GM06990 (cell line): ENCODE measurements around the gene JPH2.
A peak's percentile ranks its signal among the peaks of the same experiment; 100 is the strongest.

Source experiments
- DNase-seq: peaks from one replicate; pipeline ENCODE4 v3.0.0-alpha.2; 2011; ENCODE audit not compliant: insufficient read length; ENCODE audit errors: extremely low read depth
- H3K27me3 ChIP-seq: replicated peaks from 2 replicates; pipeline ENCODE4 v1.6.0; 2011; ENCODE audit warnings: low read length; ENCODE audit not compliant: control insufficient read depth, insufficient read depth
- H3K36me3 ChIP-seq: 2 replicates; pipeline ENCODE4 v1.5.1; 2011; ENCODE audit warnings: low read length; ENCODE audit not compliant: control insufficient read depth, insufficient read depth
- H3K4me3 ChIP-seq: replicated peaks from 2 replicates; pipeline ENCODE4 v1.5.1; 2011; ENCODE audit warnings: low read depth, mild to moderate bottlenecking, control low read depth, low read length
- TF ChIP-seq, protein P1 (sequence below): IDR thresholded peaks from 2 replicates; pipeline ENCODE4 v1.5.1; 2011; ENCODE audit warnings: low read length, control low read depth, mild to moderate bottlenecking, inconsistent platforms; ENCODE audit not compliant: insufficient read depth, poor library complexity, severe bottlenecking

The JPH2 gene

DNA sequence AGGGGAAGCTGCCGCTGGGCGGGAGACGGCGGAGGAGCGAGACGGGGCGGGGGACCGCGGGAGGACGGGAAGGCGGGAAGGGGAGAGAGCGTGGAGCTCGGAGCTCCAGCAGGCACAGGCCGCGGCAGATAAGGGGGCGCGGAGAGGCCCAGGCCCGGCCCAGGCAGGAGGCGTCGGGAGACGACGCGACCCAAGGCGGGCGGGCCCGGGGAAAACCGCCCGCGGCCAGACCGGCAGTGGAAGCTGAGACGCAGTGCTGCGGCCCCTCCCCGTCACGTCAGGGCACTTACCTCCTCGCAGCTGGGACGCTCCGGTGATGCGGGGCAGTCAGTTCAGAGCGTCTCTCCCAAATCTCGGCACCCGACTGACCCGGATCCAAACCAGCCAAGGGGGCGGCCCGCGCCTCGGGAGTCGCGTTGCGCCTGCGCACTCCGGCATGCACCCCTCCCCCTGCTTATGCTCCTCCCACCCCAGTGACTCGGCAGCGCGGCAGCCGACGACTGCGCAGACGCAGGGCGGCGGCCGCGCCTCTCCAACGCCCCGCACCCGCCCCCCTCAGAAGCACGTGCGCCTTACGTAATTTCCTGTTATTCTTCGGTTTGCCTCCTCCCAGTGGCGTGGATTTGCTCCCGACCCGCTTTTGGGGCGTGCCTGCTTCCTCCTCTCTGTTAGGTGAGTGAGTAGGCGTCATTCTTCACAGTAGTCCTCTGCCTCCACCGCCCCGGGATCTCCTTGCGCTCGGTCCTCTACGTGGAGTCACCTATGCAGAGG lies 23.6 kb upstream of the JPH2 start, which contains the start of gene OSER1:
Gene OSER1 (minus strand): TSS at position 366 of the 771 bp plus-strand sequence. CDS start 3,814 bp downstream, outside the sequence.
- DNase-seq: peak; percentile 97
- Histone ChIP-seq H3K27me3 (no peaks in the 10 kb centered on the region), H3K36me3 (no peaks in the 10 kb centered on the region; the same call in 1 of the 2 replicates), H3K4me3 (peak within 1 kb of the TSS; percentile 81)
- TF ChIP-seq, protein P1, sequence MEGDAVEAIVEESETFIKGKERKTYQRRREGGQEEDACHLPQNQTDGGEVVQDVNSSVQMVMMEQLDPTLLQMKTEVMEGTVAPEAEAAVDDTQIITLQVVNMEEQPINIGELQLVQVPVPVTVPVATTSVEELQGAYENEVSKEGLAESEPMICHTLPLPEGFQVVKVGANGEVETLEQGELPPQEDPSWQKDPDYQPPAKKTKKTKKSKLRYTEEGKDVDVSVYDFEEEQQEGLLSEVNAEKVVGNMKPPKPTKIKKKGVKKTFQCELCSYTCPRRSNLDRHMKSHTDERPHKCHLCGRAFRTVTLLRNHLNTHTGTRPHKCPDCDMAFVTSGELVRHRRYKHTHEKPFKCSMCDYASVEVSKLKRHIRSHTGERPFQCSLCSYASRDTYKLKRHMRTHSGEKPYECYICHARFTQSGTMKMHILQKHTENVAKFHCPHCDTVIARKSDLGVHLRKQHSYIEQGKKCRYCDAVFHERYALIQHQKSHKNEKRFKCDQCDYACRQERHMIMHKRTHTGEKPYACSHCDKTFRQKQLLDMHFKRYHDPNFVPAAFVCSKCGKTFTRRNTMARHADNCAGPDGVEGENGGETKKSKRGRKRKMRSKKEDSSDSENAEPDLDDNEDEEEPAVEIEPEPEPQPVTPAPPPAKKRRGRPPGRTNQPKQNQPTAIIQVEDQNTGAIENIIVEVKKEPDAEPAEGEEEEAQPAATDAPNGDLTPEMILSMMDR: no peak

DNA sequence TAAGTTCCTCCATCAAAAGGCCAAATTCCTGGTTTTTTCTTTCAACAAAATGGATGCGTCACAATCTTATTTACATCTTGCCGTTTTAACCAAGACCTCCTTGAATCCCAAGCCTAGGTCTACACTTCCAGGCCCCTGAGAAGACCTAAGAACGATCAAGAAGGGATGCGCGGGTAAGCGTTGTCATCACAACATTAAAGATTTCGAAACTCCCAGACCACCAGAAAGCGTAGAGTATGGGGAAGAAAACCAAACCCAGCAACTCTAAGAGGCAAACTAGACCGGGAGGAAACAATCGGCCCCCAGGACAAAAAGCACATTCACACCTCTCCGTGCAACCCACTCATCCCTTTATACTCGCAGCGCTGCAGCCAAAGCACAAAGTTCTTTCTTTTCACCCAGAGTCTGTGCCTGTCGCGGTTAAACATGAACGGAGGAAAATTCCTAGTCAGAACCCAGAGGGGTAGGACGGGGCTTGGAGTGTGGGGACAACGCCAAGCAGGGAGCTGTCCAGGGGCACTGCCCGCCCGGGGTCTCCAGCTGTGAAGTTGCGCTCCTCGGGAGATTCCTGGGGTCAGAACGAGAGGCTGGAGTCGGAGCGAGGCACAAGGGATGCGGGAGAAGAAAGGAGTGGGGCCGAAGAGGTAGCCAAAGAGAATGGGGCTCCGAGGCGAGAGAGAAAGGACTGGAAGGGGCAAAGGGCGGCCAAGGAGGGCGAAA lies 22.9 kb upstream of the JPH2 start:
- DNase-seq: no peak
- H3K36me3 ChIP-seq: no peaks in the 10 kb centered on the region; the same call in none of the 2 replicates
- peak overlapping the region; percentile 81 for H3K4me3 ChIP-seq
- H3K27me3 ChIP-seq: no peaks in the 10 kb centered on the region
- TF ChIP-seq, protein P1: no peak

DNA sequence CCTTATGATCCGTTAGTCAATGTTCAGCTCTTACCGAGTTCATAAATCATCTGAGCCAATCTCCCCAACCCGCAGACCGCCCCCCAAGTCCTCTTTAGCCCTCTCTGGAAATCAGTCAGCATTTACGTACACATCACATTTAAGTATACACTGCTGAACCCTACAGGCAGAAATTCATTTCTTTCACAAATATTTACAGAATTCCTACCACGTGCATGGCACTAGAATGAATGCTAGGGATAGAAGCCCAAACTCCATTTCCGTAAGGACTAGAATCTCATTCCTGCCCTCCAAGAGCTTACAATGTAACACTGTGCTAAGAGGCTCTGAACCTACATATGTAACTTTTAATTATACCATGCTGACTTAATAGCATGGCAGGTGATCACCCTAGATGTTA lies 21.8 kb upstream of the JPH2 start:
- Histone ChIP-seq H3K27me3 (no peaks in the 10 kb centered on the region), H3K36me3 (no peaks in the 10 kb centered on the region; the same call in none of the 2 replicates), H3K4me3 (peak overlapping the region; percentile 81)
- TF ChIP-seq, protein P1: no peak
- no peak for DNase-seq

DNA sequence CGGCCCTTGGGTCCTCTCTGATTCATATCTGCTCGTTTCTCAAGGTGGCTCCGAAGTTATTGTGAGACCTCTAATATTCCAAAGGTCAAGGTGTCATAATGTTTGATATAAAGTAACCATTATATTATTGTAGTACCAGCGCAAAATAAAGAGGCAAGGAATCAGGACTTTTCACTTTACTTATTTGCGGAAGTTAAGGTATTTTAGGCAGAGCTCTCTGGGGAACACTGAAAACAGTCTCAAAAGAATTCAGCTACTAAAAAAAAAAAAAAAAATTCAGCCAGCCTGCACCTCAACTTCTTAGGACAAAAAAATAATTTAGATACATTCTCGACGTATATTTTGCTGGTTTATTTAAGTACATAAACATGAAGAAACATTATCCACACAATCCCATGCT lies 21.2 kb upstream of the JPH2 start:
- TF ChIP-seq, protein P1: no peak
- DNase-seq: no peak
- Histone ChIP-seq H3K27me3 (no peaks in the 10 kb centered on the region), H3K36me3 (no peaks in the 10 kb centered on the region; the same call in none of the 2 replicates), H3K4me3 (peak overlapping the region; percentile 81)

DNA sequence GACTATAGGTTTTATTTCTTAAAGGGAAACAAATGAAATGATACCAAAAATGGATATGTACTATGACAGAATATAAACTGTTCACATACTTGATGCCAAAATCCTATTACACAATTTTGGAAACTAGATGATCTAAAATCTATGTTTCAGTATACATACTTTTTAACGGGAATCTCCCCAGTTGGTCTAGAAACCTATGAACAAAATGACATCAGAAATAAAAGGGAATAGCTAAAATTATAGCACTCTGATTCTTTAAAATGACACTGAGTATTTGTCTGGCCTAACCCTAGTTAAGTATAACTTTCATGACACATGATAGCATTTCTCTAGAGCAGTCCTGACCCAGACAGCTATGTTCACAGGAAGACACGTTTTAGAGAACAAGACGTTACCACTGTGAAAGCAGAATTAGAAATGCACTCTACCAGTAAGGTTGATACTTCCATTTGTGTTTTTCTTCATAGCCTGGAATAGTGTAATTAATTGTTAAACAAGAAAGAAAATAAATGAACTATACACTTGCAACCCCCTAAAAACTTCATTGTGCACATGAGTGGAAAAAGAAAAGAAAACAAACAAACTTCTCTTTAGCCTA lies 20.2 kb upstream of the JPH2 start:
- H3K27me3 ChIP-seq: no peaks in the 10 kb centered on the region
- H3K36me3 ChIP-seq: no peaks in the 10 kb centered on the region; the same call in none of the 2 replicates
- TF ChIP-seq, protein P1: no peak
- H3K4me3 ChIP-seq: no peak overlapping the region; the same call in 1 of the 2 replicates
- no peak for DNase-seq
